DND-41 (cell line): Measurements from ENCODE around the gene PAPSS2.

Source experiments
- CTCF ChIP-seq: IDR thresholded peaks from 2 replicates; pipeline ENCODE4 v1.5.1; 2012; ENCODE audit warnings: borderline replicate concordance, low read length, moderate library complexity, mild to moderate bottlenecking; ENCODE audit not compliant: poor library complexity, severe bottlenecking; ENCODE audit errors: extremely low read depth
- EZH2 ChIP-seq: IDR thresholded peaks from 3 replicates; pipeline ENCODE4 v1.6.1; 2012; ENCODE audit warnings: borderline replicate concordance, low read depth, mild to moderate bottlenecking, moderate library complexity, low read length, inconsistent platforms; ENCODE audit not compliant: severe bottlenecking

GRCh38 chr10:87759551-87759950, 99.9 kb downstream of the PAPSS2 start:
- TF ChIP-seq CTCF (no peak), EZH2 (no peak)
